ENCODE data around the gene DOK5.

DOK5 gene

DNA sequence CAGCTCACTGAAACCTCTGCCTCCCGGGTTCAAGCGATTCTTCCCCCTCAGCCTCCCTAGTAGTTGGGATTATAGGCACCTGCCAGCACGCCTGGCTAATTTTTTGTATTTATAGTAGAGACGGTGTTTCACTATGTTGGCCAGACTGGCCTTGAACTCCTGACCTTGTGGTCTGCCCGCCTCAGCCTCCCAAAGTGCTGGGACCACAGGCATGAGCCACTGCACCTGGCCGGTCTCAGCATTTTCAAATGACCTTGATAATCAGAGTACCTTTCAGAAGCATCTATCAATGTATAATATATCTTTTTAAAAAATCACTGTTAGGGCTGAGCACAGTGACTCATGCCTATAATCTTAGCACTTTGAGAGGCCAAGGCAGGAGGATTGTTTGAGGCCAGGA lies 143.0 kb downstream of the DOK5 start:
- no peak for DNase-seq (ENCODE audit: low spot score)

DNA sequence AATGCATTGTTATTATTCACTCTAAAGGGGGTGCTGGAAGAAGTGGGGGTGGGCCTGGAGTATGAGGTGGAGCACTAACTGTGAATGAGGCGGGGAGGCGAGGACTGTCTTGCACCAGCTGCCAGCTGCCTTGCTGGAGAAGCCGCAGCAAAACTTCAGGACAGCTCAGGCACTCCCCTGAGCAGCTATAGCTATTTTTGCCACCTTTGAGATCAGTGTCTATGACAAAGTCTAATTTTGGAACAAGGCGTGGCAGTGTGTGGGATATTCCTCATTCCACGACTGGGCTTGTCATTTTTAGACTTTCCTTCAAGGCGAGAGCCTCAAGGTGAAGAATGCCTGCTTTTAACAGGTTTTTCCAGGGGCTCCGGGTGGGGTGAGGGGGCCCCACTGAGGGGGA lies 143.8 kb downstream of the DOK5 start:
- DNase-seq (ENCODE audit: low spot score), result no peak

DNA sequence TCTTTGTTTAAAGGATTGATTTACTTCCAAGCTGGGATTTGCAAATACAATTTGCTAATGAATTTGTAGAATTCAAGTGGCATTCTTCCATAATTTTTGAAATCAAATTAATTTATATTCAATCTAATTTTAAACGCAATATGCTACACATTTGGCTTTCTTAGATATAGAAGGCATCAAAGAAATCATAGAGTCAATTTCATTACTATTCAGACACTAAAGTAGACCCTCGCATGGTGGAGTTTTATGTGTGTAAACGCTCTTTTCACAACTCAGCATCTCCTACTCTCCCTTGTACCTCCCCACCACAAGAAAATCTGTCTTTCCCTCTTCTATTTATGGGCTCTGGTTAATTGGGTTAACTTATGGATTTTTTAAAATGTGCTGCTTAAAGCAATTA lies 144.3 kb downstream of the DOK5 start:
- no peak for DNase-seq (ENCODE audit: low spot score)

DNA sequence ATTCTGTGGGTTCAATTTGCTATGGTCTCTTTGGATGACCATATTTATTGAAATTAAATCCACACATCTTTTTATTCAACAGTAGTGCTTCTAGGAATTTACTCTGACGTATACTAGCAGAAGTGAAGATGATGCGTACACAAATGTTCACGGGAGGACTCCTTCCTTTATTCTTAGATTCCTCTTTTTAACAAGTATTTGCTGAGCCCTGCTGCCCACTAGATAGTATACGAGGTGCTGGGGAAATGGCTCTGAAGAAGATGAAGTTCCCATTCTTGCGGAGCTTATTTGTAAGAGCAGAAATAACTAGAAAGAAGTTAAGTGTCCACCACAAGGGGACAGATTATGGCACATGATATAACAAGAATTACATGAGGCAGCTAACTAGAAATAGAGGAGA lies 145.2 kb downstream of the DOK5 start:
- no peak for DNase-seq (ENCODE audit: low spot score)

DNA sequence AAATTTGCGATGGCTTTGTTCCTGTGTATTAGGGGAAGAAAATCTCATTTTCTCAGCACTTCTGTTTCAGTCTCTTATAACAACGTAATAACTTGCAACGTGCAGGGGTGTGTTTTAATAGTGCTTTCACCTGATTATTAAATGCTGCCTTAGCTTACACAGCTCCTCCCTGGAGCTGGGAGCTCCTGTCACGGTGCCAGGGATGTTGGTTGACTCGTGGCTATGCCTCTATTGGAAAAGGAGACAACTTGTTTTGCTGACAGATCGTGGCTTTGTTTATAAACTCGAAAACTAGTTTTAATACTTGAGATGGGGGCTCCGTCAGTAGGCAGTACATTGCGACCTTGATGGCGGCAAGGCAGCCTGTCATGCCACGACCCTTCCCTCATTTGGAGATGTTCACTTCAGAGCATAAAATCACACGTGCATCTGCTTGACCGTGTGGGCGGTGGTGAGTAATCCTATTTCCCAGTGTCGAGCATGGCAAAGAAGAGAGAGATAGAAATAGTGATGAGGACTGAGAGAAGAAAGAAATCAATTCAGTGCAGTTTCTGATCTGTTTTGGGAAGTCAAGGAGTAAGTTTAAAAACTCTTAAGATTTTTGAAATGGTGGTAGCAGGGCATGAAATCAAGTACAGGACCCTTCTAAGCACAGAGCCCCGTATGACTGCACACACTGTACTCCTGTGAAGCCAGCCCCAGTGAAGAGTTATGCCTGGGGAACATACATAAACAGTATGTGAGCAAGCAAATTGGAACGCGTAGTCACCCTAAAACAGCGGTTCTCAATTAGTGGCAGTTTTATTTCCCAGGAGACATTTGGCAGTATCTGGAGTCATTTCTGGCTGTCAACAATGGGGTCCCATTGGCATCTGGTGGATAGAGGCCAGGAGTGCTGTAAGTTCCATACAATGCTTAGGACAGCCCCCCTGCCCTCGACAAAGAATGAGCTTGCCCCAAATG lies 147.2 kb downstream of the DOK5 start:
- DNase-seq (ENCODE audit: low spot score), result no peak

DNA sequence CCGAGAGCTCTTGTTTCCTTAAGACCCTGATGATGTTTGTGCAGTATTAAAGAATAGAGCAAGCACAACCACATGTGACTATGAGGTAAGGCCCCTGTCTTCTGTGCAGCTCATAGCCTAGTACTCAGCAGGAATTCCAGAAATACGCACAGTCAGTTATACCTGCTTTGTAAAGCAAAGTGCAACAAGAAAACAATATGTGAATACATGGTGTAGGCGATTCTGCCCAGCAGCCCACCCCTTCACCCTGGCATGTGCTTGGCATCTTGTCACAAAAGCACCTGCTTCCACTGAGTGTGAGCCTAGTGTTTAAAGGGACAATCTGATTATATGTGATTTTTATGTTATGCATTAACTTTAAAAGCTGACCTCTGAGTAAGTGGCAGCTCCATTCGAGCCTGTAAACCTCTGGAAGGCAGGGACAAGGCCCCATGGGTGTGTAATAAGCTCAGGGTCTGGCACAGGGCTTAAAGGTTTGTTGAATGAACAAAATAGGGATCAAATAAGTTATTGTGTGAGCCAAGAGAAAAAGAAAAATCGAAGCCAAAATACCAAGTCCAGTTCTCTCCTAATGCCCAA lies 148.7 kb downstream of the DOK5 start:
- DNase-seq (ENCODE audit: low spot score), result no peak

DNA sequence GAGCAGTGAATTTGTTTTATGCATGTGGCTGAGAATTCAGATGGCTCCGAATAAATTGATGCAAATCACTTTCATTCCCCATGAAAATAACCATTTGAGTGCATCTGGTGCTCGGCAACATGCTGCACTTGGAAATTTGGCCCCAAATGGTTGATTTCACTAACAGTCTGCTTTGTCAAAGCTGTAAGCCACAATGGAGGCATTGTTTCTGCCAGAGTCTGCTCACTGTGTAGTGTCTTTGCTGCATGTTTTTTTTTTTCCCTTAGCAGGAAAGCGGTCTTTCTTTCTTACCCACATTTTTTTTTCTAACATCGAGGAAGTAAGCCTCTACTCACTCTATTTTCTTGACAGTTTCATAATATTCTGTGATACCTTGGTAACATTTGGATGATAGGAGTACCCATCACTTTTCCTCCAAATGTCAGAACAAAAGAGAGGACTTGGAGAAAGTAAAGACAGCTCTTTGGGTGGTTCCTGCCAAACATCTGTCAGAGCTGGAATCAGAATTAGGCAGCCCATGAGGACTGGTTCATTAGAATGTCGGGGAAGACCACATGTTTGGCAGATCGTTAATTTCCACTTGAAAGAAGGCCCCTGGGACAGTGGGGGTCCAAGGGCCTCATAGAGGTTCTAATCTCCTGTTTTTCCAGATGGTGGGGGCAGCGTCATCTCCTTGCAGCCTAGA lies 149.5 kb downstream of the DOK5 start:
- no peak for DNase-seq (ENCODE audit: low spot score)

DNA sequence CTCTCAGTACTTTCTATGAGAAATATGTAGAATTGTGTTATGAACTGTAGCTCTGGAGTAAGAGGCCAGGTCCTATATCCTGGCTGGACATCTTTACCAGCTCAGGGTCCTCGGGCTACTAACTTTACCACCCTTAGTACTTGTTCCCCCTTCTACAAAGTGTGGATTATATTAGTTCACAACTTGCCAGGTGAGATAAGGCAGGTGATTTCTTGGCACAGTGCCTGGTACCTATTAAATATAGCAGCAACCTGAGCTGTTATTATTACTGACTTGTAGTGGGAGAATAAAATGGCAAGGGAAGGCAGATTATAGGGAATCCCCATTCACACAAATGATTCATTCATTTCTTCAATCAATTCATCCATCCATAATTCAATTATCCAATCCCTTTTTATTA lies 150.1 kb downstream of the DOK5 start:
- no peak for DNase-seq (ENCODE audit: low spot score)

DNA sequence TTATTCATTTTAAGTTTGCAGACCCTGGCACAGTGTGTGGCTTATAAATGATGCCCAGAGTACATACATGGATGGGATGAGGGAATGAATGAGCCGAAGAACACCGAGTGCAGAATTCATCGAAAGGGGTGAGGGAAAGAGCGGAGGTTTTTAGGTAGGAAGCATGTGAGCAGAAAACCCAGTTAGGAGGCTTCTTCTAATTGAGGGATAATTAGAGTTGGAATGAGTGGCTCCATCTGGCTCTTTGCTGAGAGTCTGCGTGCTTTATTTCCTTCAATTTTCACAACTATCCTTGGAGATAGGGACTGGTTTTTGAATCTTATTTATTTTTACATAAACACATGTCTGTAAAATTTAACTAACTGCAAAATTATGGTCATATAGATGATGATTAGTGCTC lies 150.7 kb downstream of the DOK5 start:
- no peak for DNase-seq (ENCODE audit: low spot score)

DNA sequence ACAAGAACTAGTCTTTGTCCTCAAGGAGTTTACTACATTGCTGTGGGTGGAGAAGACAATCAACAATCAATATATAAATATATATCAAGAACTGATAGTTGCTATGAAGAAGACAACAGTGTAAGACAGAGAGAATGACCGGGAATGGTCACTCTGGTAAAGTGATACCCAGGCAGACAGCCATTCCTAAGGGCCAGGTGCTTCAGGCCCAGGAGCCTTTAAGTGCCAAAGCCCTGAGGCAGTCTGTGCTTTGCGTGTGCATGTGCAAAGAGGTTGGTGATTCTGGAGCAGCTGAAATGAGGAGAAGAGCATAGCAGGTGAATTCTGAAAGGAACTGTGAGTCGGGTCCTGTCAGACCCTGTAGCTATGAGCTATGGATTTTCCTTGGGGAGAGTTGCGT lies 154.2 kb downstream of the DOK5 start:
- no peak for DNase-seq (ENCODE audit: low spot score)

DNA sequence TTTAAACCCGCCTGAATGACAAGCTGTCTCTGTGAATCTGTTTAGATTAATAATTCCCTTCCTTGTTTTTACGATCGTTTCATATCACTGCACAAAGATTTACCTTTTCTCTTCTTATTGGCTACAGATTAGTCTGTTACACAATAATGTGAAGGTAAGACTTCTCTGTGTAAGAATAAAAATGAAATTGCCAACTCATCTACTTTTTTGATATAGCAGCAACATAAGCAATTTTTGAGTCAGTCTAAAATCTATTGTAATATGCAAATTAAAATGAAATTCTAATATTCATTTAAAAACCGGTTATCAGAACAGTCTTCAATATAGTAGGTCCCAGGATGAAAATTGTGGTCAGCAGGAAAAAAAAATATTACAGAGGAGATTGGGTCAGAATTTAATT lies 155.2 kb downstream of the DOK5 start:
- DNase-seq (ENCODE audit: low spot score), result no peak

DNA sequence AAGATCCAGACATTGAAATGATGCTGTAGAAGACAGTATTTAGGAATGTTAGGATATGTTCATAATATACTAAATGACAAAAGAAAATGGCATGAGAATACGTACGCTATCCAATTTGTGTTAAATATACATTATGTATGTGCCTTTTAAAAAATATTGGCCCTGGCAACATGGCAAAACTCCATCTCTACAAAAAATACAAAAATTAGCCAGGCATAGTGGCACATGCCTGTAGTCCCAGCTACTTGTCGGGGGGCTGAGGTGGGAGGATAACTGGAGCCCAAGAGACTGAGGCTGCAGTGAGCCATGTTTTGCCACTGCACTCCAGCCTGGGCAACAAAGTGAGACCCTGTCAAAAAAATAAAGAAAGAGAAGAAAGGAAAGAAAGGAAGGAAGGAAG lies 155.7 kb downstream of the DOK5 start:
- DNase-seq (ENCODE audit: low spot score), result no peak

DNA sequence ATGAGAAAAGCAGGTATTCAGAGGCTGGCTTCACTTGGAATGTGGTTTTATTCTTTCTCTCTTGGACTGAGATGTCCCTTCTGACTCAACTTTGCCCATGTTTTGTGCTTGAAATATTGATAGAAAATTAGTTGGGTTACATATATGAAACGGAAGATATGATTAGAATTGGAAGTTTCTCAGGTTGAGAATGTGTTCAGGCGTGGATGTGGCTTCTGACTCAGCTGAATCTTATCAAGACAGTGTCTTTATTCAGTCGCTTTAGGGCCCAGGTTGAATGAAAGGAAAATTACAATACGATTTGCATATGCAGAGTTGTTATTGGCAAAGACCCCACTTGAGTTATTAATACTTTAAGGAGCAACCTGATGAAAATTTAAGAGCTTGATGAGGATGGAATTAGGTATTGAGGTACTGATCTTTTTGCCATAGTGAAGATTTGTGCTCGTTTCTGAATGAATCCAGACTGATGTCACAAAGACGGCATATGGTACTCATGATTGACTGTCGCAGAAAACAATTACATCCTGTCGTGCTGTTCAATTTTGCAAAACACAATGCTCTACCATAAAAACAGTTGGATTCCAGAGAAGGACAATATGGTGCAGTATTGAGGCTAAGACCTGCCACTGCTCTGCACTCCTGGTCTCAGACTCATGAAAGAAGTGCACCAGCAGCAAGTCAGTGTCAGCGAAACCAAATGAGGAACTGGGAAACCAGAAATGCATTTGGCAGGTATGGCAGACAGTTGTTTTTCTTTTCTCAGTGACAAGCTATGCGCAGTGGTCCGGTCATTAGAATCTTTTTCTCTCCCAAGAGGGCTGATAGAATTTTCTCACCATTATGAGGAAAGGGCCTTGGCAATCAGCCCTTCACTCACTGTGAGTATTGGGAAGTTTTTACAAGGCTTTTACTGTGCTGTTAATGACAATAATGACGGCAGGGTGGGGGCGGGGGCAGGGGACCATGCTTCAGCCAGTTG lies 158.3 kb downstream of the DOK5 start:
- peak; percentile 15 for DNase-seq (ENCODE audit: low spot score)

DNA sequence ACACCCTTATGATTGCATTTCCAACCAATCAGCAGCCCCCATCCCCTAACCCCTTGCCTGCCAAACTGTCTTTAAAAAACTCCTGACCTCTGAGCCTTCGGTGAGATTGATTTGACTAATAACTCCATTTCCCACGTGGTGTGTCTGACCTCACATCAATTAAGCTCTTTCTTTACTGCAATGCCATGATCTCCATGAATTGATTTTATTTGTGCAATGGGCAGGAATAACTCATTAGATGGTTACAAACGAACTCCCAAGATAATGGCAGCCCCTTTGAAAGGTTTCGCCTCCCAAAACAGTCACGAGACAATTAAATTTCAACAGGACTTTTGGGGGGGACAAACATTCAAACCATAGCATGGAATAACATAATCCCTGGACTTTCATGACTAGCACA lies 161.2 kb downstream of the DOK5 start:
- DNase-seq (ENCODE audit: low spot score), result no peak

DNA sequence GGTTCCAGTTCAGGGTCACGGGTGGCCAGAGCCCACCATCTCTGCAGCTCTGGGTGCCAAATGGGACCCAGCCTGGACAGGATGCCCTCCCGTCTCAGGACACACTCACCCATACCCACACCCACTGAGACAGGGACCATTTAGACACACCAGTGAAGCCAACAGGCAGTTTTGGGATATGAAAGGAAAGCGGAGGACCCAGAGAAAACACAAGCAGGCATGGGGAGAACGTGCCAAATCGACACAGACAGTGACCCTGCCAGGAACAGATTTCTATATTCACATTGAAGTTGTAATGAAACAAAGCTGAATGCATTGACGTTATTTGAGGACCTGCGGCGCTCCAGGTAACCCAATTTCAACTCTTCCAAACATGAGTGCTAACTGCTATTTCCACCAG lies 164.5 kb downstream of the DOK5 start:
- DNase-seq (ENCODE audit: low spot score), result no peak

DNA sequence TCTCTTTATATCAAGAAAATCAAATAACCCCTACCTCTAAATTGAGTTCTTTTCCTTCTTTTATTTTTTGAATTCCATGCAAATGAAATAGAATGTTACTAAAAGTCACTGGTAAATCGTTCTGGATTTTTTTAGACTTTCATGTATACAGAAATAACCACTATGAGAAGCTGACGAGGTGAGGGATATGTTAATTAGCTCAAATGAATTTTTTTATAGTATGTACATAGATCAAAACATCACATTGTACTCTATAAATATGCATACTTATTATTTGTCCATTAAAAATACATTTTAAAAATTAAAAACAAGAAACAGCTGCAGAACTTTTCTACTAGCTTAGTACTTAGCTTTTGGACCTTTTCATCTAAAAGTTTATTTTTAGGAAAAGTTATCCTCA lies 165.4 kb downstream of the DOK5 start:
- DNase-seq (ENCODE audit: low spot score), result no peak

DNA sequence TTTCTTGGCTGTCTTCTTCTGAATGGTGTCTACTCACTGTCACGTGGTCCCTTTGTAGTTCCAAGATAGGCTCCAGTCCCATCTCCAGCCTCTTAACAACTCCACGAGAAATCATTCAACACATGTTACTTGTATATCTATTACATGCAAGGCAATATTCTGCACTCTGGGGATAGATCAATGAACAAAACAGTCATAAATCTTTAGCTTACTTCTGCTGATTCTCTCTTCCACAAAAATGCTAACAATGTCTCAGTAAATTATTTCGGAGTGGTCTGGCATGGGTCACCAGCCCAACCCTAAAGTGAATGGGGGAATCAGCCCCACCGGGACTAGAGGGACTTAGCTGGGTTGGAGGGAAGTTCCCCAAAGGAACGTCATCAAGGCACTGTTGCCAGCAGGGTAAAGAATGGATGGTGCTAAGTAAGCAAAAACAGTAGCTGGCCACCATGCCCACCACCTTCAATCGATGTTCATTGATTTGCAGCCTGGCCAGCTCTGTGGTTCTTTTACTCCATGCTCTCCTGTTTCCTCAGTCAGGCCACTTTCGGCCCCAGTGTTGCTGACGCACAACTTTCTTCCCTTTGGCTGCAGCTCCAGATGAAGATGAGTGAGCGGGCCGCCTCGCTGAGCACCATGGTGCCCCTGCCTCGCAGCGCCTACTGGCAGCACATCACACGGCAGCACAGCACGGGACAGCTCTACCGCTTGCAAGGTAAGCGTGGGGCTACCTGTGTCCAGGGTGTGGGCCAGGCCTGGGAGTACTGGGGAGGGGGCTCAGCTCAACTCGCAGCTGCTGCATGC lies 167.7 kb downstream of the DOK5 start:
- no peak for DNase-seq (ENCODE audit: low spot score)

DNA sequence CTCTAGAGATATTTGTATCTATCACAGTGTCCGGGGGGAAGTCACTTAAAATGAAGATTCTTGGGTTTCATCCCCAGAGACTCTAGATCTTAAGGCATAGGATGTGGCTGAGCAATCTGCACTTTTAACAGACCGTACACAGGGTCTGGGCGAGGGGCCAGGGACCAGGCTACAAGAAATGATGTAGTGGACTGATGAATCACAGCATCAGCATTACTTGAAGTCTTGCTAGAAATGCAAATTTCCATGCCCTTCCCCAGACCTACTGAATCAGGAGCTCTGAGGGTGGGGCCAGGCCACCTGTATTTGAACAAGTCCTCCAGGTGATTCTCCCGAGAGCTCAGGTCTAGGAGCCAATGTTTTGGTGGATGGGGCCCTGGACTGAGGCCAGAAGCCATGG lies 168.4 kb downstream of the DOK5 start:
- no peak for DNase-seq (ENCODE audit: low spot score)

DNA sequence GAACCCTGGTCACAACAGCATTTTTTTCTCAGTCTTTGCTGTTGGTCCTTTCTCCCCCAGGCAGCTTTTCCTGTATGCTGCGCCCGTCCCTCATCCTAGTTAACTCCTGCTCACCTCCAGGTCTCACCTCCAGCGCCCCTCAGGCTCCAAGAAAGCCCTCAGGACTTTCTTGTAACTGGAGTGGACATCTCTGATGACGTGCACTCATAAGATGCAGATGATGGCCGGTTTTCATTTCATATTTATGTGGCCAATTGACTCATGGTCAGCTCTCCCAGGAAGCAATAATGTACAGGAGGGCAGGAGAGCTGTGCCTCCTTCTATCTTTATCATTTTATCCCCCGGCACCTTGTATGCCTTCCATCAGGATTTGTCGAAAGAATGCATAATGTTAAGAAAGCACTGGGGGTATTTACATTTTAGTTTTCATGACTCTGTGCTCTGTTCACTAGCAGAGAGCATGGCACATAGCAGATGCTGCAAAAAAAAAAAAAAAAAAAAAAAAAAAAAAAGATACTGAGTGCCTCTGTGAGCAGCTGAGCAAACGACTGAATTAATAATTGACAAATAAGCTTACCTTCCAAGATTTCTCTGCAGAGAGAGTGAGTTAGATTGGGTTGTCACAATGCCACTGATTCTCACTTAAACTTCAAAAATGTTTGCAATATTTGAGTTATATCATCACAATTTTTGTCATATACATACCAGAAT lies 170.2 kb downstream of the DOK5 start:
- DNase-seq (ENCODE audit: low spot score), result no peak

DNA sequence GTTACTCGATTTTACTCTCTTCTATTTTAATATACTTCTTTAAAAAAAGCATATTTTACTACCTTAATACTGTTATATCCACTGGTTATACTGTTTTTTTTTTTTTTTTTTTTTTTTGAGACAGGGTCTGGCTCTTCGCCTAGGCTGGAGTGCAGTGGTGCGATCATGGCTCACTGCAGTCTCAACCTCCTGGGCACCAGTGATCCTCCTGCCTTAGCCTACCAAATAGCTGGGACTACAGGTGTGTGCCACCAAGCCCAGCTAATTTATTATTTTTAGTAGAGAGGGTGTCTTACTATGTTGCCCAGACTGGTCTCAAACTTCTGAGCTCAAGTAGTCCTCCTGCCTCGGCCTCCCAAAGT lies 170.7 kb downstream of the DOK5 start:
- no peak for DNase-seq (ENCODE audit: low spot score)
